ENCODE data around the gene PTAFR.

GRCh38 chr1:28160782-28161266, 15.7 kb downstream of the PTAFR start:
- TF ChIP-seq MAX (CRISPR knock-in tag; IDR thresholded peaks at IDR 0.05) (no peak), JUN (CRISPR knock-in tag; IDR thresholded peaks at IDR 0.05) (no peak), SOX15 (CRISPR knock-in tag; IDR thresholded peaks at IDR 0.05) (no peak), NFE2L1 (CRISPR knock-in tag; IDR thresholded peaks at IDR 0.05) (no peak), TEAD4 (CRISPR knock-in tag; IDR thresholded peaks at IDR 0.05) (no peak)
- TF ChIP-seq, protein P1, sequence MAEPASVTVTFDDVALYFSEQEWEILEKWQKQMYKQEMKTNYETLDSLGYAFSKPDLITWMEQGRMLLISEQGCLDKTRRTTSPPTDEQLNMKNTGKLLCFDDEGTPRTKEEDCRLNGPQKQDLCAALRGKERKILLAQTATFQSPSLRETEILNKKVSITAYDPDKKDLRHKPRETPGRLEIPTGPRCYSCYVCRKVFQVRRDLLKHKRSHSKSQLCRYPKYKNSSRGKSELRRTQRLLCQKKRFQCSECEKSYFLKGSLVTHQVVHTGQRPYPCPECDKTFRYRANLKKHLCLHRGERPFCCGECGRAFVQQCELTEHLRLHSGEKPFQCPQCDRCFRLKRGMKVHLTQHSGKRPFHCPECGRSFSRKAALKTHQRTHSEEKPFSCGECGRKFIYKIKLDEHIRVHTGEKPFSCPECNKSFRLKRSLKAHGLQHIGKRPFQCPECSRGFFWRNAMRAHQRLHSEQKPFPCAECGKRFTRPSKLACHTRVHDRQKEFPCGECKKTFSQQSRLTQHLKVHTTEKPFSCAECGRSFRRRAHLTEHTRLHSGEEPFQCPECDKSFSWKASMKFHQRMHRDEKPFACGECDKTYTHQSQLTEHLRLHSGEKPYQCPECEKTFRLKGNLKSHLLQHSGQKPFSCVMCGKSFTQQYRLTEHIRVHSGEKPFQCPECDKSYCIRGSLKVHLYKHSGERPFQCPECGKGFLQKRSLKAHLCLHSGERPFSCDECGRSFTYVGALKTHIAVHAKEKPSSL (CRISPR knock-in tag; conservative IDR thresholded peaks at IDR 0.05) = no peak
- TF ChIP-seq, protein P2, sequence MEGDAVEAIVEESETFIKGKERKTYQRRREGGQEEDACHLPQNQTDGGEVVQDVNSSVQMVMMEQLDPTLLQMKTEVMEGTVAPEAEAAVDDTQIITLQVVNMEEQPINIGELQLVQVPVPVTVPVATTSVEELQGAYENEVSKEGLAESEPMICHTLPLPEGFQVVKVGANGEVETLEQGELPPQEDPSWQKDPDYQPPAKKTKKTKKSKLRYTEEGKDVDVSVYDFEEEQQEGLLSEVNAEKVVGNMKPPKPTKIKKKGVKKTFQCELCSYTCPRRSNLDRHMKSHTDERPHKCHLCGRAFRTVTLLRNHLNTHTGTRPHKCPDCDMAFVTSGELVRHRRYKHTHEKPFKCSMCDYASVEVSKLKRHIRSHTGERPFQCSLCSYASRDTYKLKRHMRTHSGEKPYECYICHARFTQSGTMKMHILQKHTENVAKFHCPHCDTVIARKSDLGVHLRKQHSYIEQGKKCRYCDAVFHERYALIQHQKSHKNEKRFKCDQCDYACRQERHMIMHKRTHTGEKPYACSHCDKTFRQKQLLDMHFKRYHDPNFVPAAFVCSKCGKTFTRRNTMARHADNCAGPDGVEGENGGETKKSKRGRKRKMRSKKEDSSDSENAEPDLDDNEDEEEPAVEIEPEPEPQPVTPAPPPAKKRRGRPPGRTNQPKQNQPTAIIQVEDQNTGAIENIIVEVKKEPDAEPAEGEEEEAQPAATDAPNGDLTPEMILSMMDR (IDR thresholded peaks at IDR 0.05) = no peak
- TF ChIP-seq, protein P3, sequence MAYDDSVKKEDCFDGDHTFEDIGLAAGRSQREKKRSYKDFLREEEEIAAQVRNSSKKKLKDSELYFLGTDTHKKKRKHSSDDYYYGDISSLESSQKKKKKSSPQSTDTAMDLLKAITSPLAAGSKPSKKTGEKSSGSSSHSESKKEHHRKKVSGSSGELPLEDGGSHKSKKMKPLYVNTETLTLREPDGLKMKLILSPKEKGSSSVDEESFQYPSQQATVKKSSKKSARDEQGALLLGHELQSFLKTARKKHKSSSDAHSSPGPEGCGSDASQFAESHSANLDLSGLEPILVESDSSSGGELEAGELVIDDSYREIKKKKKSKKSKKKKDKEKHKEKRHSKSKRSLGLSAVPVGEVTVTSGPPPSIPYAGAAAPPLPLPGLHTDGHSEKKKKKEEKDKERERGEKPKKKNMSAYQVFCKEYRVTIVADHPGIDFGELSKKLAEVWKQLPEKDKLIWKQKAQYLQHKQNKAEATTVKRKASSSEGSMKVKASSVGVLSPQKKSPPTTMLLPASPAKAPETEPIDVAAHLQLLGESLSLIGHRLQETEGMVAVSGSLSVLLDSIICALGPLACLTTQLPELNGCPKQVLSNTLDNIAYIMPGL (CRISPR knock-in tag; IDR thresholded peaks at IDR 0.05) = no peak

All from WTC11 (cell line).